ENCODE data around the gene PPP1R7. TPM values are rescaled to one million over a fixed set of nuclear protein-coding genes. Genes with fewer than 3 reads are reported as not detected.

The PPP1R7 gene
- total RNA-seq, 1 experiment from 2014 or later: 49.1 TPM

GRCh38 chr2:241184901-241185300 lies 34.6 kb downstream of the PPP1R7 start:
- CTCF ChIA-PET: no interaction called here
- no peaks in the 10 kb centered on the region for H3K36me3 Mint-ChIP-seq
- POLR2A ChIA-PET: no interaction called here
- no peak overlapping the region for H3K27ac Mint-ChIP-seq
- no peaks in the 10 kb centered on the region for H3K9me3 Mint-ChIP-seq
- H3K4me3 Mint-ChIP-seq: no peak overlapping the region
- ATAC-seq (no peak), DNase-seq (ENCODE audit: low spot score) (no peak)
- H3K4me1 Mint-ChIP-seq: peaks cover 15% of the 10 kb centered on the region
- no peaks in the 10 kb centered on the region for H3K27me3 Mint-ChIP-seq (ENCODE audit: low read depth)
- TF ChIP-seq ZMAT4 (CRISPR knock-in tag; IDR thresholded peaks at IDR 0.05) (no peak), TCF7 (CRISPR knock-in tag; IDR thresholded peaks at IDR 0.05; ENCODE audit: low read depth) (no peak), IRF1 (CRISPR knock-in tag; IDR thresholded peaks at IDR 0.05) (no peak), NR1H2 (CRISPR knock-in tag; IDR thresholded peaks at IDR 0.05) (no peak), KAT7 (CRISPR knock-in tag; IDR thresholded peaks at IDR 0.05; ENCODE audit: borderline replicate concordance) (no peak), NFE2L1 (CRISPR knock-in tag; IDR thresholded peaks at IDR 0.05) (no peak), ZNF317 (CRISPR knock-in tag; IDR thresholded peaks at IDR 0.05; ENCODE audit: borderline replicate concordance, low read depth) (no peak), ZNF671 (CRISPR knock-in tag; IDR thresholded peaks at IDR 0.05) (no peak), ZNF532 (CRISPR knock-in tag; IDR thresholded peaks at IDR 0.05; ENCODE audit: borderline replicate concordance) (no peak), ATF6 (CRISPR knock-in tag; IDR thresholded peaks at IDR 0.05) (no peak)
- TF ChIP-seq, protein P1, sequence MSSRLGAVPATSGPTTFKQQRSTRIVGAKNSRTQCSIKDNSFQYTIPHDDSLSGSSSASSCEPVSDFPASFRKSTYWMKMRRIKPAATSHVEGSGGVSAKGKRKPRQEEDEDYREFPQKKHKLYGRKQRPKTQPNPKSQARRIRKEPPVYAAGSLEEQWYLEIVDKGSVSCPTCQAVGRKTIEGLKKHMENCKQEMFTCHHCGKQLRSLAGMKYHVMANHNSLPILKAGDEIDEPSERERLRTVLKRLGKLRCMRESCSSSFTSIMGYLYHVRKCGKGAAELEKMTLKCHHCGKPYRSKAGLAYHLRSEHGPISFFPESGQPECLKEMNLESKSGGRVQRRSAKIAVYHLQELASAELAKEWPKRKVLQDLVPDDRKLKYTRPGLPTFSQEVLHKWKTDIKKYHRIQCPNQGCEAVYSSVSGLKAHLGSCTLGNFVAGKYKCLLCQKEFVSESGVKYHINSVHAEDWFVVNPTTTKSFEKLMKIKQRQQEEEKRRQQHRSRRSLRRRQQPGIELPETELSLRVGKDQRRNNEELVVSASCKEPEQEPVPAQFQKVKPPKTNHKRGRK (CRISPR knock-in tag; IDR thresholded peaks at IDR 0.05; ENCODE audit: borderline replicate concordance): no peak
- TF ChIP-seq, protein P2, sequence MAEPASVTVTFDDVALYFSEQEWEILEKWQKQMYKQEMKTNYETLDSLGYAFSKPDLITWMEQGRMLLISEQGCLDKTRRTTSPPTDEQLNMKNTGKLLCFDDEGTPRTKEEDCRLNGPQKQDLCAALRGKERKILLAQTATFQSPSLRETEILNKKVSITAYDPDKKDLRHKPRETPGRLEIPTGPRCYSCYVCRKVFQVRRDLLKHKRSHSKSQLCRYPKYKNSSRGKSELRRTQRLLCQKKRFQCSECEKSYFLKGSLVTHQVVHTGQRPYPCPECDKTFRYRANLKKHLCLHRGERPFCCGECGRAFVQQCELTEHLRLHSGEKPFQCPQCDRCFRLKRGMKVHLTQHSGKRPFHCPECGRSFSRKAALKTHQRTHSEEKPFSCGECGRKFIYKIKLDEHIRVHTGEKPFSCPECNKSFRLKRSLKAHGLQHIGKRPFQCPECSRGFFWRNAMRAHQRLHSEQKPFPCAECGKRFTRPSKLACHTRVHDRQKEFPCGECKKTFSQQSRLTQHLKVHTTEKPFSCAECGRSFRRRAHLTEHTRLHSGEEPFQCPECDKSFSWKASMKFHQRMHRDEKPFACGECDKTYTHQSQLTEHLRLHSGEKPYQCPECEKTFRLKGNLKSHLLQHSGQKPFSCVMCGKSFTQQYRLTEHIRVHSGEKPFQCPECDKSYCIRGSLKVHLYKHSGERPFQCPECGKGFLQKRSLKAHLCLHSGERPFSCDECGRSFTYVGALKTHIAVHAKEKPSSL (CRISPR knock-in tag; conservative IDR thresholded peaks at IDR 0.05): no peak
- TF ChIP-seq, protein P3, sequence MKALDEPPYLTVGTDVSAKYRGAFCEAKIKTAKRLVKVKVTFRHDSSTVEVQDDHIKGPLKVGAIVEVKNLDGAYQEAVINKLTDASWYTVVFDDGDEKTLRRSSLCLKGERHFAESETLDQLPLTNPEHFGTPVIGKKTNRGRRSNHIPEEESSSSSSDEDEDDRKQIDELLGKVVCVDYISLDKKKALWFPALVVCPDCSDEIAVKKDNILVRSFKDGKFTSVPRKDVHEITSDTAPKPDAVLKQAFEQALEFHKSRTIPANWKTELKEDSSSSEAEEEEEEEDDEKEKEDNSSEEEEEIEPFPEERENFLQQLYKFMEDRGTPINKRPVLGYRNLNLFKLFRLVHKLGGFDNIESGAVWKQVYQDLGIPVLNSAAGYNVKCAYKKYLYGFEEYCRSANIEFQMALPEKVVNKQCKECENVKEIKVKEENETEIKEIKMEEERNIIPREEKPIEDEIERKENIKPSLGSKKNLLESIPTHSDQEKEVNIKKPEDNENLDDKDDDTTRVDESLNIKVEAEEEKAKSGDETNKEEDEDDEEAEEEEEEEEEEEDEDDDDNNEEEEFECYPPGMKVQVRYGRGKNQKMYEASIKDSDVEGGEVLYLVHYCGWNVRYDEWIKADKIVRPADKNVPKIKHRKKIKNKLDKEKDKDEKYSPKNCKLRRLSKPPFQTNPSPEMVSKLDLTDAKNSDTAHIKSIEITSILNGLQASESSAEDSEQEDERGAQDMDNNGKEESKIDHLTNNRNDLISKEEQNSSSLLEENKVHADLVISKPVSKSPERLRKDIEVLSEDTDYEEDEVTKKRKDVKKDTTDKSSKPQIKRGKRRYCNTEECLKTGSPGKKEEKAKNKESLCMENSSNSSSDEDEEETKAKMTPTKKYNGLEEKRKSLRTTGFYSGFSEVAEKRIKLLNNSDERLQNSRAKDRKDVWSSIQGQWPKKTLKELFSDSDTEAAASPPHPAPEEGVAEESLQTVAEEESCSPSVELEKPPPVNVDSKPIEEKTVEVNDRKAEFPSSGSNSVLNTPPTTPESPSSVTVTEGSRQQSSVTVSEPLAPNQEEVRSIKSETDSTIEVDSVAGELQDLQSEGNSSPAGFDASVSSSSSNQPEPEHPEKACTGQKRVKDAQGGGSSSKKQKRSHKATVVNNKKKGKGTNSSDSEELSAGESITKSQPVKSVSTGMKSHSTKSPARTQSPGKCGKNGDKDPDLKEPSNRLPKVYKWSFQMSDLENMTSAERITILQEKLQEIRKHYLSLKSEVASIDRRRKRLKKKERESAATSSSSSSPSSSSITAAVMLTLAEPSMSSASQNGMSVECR (CRISPR knock-in tag; IDR thresholded peaks at IDR 0.05; ENCODE audit: borderline replicate concordance): no peak
- TF ChIP-seq, protein P4, sequence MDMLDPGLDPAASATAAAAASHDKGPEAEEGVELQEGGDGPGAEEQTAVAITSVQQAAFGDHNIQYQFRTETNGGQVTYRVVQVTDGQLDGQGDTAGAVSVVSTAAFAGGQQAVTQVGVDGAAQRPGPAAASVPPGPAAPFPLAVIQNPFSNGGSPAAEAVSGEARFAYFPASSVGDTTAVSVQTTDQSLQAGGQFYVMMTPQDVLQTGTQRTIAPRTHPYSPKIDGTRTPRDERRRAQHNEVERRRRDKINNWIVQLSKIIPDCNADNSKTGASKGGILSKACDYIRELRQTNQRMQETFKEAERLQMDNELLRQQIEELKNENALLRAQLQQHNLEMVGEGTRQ (CRISPR knock-in tag; IDR thresholded peaks at IDR 0.05): no peak
- TF ChIP-seq, protein P5, sequence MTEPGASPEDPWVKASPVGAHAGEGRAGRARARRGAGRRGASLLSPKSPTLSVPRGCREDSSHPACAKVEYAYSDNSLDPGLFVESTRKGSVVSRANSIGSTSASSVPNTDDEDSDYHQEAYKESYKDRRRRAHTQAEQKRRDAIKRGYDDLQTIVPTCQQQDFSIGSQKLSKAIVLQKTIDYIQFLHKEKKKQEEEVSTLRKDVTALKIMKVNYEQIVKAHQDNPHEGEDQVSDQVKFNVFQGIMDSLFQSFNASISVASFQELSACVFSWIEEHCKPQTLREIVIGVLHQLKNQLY (CRISPR knock-in tag; IDR thresholded peaks at IDR 0.05): no peak
- TF ChIP-seq, protein P6, sequence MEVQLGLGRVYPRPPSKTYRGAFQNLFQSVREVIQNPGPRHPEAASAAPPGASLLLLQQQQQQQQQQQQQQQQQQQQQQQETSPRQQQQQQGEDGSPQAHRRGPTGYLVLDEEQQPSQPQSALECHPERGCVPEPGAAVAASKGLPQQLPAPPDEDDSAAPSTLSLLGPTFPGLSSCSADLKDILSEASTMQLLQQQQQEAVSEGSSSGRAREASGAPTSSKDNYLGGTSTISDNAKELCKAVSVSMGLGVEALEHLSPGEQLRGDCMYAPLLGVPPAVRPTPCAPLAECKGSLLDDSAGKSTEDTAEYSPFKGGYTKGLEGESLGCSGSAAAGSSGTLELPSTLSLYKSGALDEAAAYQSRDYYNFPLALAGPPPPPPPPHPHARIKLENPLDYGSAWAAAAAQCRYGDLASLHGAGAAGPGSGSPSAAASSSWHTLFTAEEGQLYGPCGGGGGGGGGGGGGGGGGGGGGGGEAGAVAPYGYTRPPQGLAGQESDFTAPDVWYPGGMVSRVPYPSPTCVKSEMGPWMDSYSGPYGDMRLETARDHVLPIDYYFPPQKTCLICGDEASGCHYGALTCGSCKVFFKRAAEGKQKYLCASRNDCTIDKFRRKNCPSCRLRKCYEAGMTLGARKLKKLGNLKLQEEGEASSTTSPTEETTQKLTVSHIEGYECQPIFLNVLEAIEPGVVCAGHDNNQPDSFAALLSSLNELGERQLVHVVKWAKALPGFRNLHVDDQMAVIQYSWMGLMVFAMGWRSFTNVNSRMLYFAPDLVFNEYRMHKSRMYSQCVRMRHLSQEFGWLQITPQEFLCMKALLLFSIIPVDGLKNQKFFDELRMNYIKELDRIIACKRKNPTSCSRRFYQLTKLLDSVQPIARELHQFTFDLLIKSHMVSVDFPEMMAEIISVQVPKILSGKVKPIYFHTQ (CRISPR knock-in tag; IDR thresholded peaks at IDR 0.05): no peak

All from WTC11 (cell line).